Inferior parietal cortex (tissue), 1 donor: ENCODE data around the gene ANP32A.
"Not testable (repeated sequence)": the region's sequence is repeated elsewhere in the genome, so short reads cannot be mapped to it uniquely, and the experiment has no call there.

Source experiments
- DNase-seq: peaks from one replicate; pipeline ENCODE4 v3.0.0-alpha.2; 2016; ENCODE audit errors: extremely low spot score

The ANP32A gene

DNA sequence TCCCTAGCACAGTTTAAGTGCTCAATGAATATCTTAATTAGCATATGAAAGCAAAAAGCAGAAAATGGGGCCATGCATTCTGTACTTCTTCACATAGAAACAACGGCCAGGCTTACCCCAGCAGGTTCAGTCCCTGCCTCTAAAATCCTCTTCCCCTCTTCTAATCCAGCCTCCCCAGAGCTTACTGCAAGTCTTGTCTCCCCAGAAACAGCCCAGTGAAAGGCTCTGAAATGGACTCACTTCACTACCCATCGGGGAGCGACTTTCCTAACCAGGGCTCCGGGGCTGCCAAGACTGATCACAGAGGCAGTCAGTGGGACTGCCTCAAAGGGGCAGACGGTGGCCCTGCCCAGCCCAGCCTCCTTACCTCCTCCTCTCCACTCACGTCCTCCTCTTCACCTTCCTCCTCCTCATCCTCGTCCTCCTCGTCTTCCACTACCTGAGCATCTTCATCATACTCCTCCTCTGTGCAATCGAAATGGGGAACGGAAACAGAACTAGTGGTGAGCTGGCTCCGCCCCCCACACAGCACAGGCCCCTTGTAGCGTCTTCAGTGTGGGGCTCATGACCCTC lies 38.0 kb downstream of the ANP32A start:
- DNase-seq = no peak

DNA sequence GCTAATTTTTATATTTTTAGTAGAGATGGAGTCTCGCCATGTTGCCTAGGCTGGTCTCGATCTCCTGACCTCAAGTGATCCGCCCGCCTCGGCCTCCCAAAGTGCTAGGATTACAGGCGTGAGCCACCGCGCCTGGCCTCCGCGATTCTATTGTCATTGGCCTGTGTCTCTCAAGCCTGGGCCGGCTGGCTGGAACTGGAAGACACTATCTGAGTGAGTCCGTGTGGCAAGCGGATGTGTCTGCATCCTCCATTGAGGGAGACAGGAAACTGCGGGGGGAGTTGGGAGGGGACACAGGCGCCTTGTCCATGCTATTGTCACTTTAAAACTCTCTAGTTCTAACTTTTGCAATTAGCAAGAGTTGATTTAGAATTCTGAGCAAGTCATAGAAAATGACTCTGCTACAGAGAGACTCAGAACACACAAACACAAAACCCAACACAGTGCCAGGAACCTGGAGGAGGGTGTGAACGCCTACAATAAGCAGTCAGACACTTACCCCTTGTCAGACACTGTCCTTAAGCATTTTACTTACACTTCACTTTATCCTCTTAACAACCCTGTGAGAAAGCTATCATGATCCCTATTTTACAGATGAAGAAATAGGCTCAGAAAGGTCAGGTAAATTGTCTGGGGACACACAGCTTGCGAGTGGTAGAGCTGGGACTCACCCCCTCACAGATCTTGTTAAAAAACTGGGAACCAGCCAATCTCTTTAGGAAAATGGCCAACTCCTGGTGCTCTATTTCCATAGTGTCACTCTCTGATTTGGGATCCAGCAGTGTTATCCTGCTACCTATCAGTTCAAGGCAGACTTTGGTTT lies 38.7 kb downstream of the ANP32A start:
- DNase-seq = peak; percentile 52

DNA sequence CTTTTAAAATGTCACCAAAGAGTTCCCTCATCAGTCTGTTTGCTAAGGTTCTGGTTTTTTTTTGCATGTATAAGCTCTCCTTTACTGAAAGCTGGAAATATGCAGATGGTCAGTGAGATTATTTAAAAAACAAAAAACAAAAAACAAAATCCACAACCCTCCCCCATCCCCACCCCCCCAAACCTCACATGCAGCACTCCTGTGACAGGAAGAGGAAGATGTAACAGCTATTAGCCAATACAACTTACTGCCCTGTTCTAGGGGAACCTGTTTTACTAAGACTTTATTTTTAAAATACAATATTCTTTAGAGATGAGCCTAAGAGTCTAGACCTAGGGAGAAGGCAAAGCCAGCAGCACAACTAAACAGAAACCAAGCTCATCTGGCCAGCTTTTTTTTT lies 39.5 kb downstream of the ANP32A start:
- DNase-seq = no peak

DNA sequence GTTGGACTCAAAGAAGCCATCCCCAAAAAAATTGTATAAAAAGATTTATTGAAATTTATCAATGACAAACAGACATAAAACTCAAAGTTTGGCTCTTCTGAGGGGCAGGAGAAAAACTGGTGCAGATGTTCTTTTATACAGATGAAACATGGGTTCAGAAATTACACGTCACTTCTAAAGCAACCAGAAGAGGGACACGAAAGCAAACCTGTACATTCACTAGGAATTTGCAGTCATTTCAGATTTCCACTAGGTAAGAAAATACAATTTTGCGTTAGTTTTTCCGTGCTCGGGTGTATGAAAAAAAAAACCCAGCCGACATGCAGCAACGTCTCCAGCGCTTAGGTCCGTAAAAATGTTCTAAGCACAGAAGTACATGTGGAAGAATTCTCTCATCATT lies 41.8 kb downstream of the ANP32A start:
- no peak for DNase-seq

DNA sequence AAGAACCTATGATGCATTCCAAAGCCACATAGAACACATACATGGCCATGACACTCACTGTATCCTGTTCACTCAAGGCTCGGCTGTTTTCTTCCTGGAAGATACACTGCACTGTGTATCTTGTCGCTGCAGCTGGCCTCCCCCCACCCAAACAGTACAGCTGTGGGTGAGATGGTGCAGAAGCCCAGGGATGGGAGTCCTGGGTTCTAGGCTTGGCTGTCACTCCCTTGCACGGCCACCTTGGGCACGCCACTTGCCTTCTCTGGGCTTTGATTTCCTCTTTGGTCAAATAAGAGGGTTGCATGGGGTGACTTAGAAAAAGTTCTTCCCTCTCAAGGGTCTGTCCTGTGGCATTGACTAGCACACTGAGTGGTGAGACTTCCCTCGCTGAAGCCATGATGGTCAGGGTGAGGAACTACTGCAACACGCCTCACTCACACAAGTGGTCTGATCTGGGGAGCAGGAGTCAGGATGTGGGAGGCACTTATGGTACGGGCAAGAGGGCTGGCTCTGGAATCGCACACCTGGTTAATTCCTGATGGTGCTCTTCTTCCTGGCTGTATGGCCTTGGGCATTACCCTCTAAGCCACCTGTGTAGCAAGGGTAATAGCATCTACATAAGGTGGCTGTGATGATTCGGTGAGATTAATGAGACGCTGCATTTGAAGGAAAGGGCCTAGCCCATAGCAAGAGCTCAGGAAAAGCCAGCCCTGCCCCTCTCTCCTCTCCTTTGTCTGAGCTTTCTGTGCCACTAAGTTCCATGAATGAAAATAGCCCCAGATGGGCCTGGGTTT lies 44.0 kb downstream of the ANP32A start:
- no peak for DNase-seq

DNA sequence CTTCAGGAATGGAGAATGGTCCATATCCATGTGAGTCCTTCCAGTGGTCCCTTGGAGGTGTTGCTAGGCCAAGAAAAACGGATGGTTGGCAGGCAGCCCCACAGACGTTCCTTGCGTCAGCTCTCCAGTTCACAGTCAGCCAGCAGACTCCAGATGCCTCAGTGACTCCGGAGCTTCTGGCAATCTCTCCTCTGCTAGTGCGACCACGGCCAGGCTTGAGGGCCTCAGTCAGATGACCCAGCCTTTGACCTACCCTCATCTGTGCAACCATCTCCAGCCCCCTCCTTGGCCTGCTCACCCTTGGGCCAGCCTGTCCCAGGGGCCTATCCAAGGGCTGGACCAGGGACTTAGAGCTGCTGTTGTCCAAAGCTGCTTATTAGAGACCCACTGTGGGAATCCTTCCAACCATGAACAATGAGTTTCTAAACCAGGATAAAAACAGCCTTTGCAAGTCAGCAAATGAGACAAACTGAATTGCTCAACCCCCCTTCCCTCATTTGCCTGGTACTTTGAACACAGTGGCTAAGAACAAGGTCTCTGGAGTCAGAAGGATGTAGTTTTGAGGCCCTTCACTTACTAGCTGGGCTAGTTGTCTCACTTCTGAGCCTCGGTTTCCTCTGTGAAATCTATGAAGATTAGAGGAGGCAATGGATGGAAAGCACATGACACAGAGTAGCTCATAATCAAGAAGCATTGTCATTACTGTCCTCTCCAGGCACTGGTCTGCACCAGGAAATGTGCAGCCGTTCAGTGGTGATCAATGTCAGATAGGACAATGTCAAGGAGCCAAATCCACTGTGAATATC lies 44.8 kb downstream of the ANP32A start:
- DNase-seq = peak; percentile 64

DNA sequence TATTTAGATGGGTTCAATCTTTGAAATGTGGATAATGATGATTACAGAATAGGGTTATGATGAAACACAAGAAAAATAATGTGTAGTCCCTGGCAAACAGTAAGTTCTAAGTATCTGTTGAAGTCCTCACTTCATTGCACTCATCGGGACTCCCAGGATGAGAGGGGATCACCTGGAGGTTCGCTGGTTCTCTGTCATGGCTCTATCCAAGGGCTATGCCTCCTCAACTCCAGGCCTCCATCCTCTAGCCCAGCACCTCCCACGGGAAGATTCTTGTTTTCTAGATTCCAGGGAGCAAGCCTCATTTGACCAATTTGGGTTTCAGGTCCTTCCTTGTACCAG lies 45.5 kb downstream of the ANP32A start:
- DNase-seq = no peak

DNA sequence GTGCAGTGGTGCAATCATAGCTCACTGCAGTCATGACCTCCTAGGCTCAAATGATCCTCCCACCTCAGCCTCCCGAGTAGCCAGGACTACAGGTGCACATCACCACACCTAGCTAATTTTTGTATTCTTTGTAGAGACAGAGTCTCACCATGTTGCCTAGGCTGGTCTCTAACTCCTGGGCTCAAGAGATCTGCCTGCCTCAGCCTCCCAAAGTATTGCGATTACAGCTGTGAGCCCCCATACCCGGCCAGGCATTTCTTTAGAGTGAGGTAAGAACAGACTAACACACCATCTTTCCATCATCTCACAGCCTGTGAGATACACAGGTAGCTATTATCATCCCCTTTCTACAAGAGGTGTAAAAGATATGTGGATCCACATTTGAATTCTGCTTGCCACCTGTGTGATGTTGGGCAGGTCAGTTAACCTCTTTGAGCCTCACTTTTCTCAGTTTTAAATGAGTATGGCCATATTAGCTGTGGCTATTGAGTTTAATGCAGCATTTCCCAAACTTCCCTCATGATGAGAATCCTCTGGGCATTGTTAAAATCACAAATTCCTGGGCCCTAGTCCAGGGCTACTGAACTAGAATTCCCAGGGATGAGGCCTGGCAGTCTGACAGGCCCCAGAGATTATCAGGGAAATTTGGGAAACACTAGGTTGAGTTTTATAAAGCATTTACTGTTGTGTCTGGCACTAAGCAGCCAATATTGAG lies 46.0 kb downstream of the ANP32A start:
- DNase-seq = no peak

DNA sequence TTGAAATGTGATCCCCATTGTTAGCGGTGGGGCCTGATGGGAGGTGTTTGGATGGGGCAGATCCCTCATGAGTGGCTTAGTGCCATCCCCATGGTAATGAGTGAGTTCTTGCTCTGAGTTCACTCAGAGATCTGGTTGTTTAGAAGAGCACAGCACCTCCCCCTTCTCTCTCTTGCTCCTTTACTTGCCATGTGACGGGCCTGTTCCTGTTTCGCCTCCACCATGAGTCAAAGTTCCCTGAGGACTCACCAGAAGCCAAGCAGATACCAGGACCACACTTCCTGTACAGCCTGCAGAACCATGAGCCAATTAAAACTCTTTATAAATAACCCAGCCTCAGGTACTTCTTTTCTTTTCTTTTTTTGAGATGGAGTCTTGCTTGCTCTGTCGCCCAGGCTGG lies 46.6 kb downstream of the ANP32A start:
- no peak for DNase-seq

DNA sequence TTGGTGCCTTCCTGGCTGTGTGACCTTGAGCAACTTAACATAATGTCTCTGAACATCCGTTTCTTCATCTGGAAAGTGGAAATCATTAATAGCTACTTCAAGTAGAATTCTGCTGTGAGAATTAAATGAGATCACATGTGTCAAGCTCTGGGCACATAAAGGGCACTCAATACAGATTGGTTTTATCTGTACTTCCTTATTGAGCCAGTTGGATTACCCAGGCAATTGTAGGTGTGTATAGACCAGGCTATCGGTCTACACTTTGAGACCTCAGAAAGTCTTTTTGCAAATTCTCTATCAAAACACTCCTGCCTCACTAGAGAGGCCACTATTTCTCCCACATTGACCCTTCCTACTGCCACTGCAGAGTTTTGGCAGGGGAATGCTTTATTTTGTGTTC lies 47.7 kb downstream of the ANP32A start:
- DNase-seq = no peak

DNA sequence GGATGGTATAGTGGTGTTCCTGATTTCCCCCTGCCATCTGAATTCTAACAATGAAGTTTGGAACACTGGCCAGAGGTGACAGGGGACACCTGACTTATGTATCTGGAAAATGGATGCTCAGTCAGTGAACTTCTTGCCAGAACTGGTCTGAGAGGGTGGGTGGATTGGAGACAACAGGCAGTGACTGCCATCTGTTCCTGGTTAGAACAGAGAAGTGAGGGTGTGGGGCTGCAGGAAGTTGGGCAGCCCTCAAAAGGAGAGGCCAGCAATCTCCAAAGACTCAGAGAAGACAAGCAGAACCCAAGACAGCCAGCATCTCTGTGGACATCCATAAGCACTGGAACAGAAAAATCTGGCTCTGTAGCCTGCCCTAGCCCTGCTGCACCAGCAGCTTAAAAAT lies 50.5 kb downstream of the ANP32A start:
- DNase-seq = no peak

DNA sequence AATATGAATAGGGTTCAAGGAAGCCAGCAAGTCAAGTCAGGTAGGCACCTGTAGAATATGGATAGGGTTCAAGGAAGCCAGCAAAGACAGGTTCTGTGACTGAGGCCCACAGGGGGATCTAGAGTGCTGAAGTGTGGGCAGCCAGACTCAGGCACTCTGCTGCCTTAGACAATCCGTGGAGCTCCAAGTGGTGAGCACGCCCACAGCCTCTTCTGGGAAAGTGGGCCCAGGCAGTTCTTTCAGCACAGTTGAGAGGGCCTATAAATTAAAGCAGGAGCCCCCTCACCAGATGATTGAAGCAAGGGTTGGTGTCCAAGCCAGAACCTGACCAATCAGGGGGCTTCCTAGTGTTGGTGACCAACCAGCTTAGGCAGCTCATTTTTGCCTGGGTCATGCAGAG lies 51.0 kb downstream of the ANP32A start:
- DNase-seq = no peak

DNA sequence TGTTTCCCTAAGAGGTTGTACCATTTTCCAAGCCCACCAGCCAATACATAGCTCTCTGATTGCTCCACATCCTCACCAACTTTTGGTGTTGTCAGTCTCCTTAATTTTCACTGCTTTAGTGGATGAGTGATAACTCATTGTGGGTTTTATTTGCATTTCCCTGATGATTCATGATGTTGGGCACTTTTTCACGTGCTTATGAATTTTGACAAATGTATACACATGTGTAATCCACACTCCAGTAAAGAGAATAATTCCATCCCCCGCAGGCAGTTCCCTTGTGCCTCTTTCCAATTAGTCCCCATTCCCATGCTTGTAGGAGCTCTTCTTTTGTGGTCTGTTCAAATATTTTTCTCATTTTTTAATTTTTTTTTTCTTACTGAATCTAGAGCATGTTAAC lies 52.4 kb downstream of the ANP32A start:
- no peak for DNase-seq

DNA sequence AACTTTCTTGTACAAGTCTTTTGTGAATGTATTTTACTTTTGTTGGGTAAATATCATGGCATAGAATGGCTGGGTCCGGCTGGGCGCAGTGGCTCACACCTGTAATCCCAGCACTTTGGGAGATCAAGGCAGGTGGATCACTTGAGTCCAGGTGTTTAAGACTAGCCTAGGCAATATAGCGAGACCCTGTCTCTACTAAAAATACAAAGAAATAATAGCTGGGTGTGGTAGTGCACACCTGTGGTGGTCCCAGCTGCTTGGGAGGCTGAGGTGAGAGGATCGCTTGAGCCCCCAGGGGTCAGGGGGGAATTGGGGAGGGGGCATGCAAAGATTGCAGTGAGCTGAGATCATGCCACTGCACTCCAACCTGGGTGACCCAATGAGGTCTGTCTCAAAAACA lies 52.9 kb downstream of the ANP32A start:
- no peak for DNase-seq

DNA sequence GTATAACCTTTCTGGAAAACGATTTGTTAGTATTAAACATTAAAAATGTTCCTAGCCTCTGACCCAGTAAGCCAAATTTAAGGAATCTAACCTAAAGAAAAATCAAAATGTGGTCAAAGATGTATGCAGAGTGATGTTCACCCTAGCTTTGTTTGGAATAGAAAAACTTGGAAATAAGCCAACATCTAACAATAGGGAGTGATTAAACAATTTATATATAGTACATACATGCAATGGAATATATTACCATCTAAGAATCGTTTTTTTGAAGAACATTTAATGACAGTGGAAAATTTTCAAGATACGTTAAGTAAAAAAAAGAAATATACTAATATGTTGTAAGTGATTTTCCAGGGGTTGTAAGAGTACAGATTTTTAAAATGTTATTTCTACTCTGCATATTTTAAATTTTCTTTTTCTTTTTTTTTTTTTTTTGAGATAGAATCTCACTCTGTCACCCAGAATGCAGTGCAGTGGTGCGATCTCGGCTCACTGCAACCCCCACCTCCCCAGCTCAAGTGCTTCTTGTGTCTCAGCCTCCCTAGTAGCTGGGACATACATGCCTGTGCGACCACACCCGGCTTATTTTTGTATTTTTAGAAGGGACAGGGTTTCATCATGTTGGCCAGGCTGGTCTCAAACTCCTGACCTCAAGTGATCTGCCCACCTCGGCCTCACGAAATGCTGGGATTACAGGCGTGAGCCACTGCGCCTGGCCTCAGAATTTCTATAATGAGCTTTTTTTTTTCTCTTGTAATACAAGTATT lies 54.9 kb downstream of the ANP32A start:
- DNase-seq = no peak

DNA sequence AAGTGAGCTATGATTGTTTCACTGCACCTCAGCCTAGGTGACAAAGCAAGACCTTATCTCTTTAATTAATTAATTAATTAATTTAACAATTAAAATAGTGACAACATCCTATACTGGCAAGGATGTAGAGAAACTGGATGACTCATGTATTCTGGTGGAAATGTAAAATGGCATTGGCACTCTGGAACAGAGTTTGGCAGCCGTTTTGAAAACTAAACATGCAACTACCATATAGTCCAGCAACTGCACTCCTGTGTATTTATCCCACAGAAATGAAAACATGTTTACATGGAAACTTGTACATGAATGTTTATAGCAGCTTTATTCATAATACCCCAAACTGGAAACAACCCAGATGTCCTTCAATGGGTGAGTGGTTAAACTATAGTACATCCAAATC lies 56.6 kb downstream of the ANP32A start:
- no peak for DNase-seq

DNA sequence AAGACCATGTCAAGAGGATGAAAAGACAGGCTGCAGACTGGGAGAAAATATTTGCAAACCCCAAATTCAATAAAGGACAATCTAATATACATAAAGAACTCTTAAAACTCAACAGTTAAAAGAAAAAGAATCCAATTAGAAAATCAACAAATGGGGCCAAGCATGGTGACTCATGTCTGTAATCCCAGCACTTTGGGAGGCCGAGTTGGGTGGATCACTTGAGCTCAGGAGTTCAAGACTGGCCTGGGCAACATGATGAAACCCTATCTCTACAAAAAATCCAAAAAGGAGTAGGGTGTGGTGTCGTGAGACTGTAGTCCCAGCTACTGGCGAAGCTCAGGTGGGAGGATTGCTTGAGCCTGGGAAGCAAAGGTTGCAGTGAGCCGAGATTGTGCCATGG lies 57.6 kb downstream of the ANP32A start:
- DNase-seq = no peak

DNA sequence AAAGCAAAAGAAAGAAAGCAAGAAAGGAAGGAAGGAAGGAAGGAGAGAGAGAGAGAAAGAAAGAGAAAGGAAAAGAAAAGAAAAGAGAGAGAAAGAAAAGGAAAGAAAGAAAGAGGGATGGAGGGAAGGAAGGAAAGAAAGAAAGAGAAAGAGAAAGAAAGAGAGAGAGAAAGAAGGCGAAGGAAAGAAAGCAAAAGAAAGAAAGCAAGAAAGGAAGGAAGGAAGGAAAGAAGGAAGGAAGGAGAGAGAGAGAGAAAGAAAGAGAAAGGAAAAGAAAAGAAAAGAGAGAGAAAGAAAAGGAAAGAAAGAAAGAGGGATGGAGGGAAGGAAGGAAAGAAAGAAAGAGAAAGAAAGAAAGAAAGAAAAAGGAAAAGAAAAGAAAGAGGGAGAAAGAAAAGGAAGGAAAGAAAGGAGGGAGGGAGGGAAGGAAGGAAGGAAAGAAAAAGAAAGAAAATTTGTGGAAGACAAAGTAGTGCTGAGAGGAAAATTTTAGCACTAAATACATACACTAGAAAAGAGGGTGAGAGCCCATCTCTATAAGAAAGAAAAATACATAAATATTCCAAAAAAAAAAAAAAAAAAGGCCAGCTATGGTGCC lies 60.6 kb downstream of the ANP32A start:
- not testable (repeated sequence) for DNase-seq

DNA sequence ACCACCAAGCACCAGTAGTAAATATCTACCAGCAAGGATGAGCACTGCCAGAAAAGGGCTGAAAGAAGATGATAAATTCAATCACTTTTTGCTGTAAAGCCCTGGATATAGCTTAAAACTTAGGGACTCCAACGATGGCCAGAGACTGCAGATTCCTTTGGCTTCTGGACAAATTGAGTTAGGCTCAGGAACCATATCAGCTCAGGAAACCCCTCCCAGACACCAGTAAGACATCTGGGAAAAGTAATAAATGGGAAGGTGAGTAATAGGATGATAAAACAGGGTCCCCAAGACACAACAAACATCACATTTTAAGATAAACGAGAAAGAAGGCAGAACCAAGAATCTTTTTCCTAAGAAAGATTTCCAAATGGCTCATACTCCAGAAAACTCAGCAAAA lies 65.0 kb downstream of the ANP32A start:
- DNase-seq = no peak

DNA sequence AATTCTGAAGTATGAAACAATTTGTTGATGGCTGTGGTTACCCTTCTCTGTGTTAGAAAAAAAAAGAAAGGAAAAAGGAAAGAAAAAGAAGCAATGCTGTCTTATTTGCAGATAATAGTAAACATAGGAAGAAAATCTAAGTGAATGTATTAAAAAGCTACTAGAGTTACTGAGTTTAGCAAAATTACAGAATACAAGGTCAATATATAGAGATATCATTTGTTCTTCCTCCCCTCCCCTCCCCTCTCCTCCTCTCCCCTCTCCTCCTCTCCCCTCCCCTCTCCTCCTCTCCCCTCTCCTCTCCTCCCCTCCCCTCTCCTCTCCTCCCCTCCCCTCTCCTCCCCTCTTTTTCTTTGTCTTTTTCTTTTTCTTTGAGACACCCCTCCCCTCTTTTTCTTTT lies 69.1 kb downstream of the ANP32A start:
- DNase-seq = no peak
